Activated naive CD4-positive, alpha-beta T cell (primary cell): ENCODE results near the gene SPRY4.
"Not testable (repeated sequence)": the region's sequence is repeated elsewhere in the genome, so short reads cannot be mapped to it uniquely, and the experiment has no call there.

Source experiments
- DNase-seq, 4 experiments: peaks; one replicate each; lab custom pipeline; 2025; lab: John Stamatoyannopoulos, UW

The SPRY4 gene

GRCh38 chr5:142334538-142334937 lies 9.7 kb upstream of the SPRY4 start:
- DNase-seq: no peak

GRCh38 chr5:142333749-142334148 lies 8.9 kb upstream of the SPRY4 start:
- DNase-seq: not testable (repeated sequence)

- DNase-seq: no peak
These were observed 5.6 kb upstream of the SPRY4 start for GRCh38 chr5:142330444-142330843.

DNA sequence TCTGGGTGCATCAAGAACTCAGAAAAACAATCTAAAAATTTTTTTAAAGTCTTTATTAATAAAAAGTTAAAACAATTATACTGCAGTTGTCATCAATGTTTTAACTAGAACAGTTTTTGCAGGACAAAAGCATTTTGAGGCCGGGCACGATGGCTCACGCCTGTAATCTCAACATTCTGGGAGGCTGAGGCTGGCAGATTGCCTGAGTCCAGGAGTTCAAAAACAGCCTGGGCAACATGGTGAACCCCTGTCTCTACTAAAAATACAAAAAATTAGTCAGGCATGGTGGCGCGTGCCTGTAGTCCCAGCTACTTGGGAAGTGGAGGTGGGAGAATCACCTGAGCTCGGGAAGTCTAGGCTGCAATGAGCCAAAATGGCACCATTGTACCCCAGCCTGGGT lies 5.2 kb upstream of the SPRY4 start:
- DNase-seq: no peak

DNA sequence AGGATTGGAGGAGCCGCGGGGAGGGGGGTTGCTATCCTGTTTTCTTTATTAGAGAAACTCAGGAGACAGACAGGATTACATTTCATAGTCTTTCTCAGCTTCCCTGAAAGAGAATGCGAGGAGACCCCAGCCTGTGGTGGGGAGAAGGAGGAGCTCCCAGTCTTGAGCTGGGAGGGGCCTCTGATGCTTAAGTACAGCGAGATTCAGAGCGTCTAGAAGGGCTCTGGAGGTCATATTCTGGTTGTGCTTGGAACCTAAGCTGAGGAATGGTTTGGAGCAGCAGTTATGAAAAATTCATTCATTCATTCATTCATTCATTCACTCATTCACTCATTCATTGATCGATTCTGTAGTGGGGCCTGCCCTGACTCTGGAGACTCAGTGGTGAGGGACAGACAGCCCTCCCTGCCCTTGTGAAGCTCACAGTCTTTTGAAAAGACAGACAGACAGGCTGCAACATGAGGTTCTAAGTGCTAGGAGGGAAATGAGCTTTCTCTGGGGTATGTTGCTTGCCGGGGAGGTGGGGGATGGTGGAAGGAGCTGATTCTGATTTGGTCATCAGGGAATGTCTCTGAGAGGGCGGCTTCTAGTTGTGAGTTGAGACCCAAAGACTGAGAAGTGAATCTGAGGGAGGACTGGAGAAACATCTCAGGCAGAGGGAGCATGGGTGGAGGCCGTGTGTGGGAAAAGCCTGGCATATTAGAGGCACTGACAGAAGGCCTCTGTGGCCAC lies 2.5 kb upstream of the SPRY4 start:
- no peak for DNase-seq

GRCh38 chr5:142326480-142326938 lies 1.7 kb upstream of the SPRY4 start:
- DNase-seq: no peak

DNA sequence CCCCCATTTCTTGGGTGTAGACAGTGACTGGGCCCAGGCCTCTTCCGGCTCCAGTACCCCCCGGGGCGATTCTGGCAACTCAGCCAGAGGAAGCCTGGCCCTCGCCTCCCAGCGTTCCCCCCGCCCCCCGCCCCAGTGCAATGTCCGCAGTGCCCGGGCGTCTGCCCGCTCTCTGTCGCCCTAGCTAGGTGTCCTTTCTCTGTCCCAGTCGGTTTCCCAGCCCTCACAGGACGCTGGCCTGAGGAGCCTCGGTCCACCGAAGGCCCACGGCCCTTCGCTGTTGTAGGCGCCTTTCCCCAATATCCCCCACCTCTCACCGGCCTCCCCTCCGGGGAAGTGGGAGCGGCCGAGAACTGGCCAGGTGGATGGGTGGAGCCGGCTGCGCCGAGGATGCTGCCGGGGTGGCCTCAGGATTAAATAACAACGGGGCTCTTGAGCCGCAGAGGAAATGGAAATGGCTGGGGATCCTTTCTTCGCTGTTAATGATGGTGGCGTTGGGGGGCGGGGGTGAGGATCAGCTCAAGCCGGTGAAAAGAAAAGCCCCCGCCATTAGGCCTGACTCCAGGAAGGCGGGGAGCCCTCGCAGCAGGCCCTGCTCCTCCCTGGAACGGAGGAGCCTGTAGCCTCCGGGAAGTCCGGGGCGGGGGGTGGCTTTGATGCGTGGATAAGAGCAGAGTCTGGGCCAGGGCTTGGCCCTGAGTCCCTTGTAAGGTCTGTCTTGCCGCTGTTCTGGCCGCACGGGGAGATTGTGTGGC lies 1.1 kb upstream of the SPRY4 start:
- DNase-seq: no peak

- peak in 1 of 4 experiments; percentile 48 for DNase-seq
These were observed 518 bp downstream of the SPRY4 start for GRCh38 chr5:142324136-142324870.

GRCh38 chr5:142323480-142324135 lies 1.2 kb downstream of the SPRY4 start:
- no peak for DNase-seq

GRCh38 chr5:142322747-142323479 lies 1.9 kb downstream of the SPRY4 start:
- no peak for DNase-seq

DNA sequence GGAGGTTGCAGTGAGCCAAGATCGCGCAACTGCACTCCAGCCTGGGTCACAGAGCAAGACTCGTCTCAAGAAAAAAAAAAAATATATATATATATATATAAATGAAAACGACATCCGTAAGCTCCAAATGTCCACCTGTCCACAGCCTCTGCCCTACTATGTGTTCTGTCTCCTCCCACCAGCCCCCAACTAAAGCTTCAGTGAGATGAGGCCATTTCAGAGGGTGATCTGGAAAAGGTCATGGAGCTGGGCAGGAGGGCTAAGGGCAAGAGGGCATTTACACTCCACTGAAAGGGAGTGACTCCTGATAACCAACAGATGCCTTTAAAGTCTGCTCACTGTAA lies 2.4 kb downstream of the SPRY4 start:
- no peak for DNase-seq

DNA sequence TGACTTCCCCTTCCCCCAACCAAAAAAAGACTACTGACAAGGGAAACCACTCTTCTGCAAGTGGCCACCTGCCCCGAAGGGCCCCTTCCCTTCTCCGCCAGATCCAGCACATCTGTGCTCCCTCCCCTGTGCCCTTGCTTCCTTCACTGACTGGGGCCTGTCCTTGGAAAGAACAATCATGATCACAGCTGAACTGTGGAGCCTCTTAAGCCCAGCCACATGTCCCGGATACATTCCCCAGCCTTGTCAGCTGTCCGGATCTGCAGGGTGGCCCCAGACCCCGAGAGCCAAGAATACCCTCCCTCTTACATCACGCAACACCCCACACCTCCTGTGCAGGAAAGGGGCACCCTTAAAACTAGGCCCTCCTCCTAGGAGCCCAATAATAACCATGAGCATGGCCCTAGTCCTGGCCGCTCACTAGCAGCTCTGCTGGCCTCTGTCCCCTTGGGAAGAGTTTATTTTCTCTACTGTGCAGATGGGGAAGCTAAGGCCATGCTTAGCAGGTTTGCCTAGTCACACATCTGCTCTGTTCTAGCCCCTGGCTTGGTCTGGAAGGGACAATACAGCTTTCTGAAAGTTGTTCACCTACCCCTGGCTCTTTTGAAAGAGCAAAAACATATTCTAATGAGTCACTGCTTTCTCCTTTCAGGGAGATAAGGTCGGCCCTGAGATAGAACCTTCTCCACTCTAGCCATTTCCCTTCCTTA lies 3.8 kb downstream of the SPRY4 start:
- DNase-seq: no peak

- DNase-seq: no peak
These were observed 4.4 kb downstream of the SPRY4 start for GRCh38 chr5:142320430-142320738.

- DNase-seq: no peak
These were observed 5.0 kb downstream of the SPRY4 start for GRCh38 chr5:142319560-142320429.

DNA sequence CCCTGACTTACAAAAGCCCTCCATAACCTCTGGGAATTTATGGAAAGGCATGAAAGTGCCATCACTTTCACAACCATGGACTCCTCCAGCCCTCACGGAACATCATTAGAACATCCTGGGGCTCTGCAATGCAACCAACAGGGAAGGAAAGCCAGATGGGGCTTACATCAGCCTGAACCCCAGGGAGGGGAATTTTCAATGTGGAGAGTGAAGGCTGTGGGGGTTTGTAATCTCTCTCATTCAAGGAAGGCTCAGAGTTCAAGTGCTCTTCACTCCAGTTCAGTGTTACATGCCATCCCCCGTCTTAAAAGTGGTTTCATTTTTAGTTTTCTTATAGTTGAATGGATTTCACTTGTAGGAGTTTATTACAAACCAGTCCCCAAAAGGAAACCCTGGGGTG lies 5.7 kb downstream of the SPRY4 start:
- no peak for DNase-seq

GRCh38 chr5:142317753-142318152 lies 7.1 kb downstream of the SPRY4 start:
- DNase-seq: no peak

DNA sequence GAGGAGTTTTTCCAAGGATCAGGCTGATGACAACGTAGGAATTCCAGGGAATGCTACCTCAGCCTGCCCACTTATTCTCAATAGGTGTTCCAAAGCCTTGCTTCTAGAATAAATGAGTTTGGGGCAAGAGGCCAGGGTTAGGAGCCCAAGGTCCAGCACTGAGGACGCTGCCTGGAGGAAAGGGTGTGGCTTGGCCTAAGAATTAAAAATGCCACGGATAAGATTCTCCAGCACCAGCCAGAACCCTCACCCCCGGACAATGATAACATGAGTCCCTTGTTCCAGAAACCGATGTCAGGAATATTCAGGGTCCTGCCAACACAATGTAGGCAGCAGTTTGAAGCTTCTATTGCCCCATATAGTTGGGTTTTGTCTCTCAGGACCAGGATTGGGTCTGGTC lies 7.6 kb downstream of the SPRY4 start:
- DNase-seq: no peak

GRCh38 chr5:142316681-142317080 lies 8.1 kb downstream of the SPRY4 start:
- DNase-seq: no peak

DNA sequence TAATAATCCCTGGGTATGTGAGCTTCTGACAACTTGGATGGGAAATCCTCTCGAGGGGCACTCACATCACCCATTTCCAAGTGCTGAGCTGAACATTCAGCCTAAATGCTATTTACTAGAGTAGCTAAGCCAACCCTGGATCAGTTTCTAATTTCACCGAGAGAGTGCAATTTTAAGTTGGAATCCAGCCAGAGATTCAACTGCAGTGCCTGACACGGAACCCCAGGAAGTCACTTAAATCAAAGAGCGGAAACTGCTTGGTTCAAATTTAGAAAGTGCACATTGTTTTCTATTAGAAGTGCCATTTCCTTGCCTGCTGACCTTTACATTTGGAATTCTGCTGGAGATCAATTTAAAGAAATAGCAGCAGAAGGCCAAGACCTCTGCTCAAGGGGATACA lies 8.8 kb downstream of the SPRY4 start:
- no peak for DNase-seq
